HT1080 (cell line): ENCODE data around the gene SV2C. TPM values are rescaled to one million over a fixed set of nuclear protein-coding genes. Genes with fewer than 3 reads are reported as not detected.
"Not testable (repeated sequence)": the region's sequence is repeated elsewhere in the genome, so short reads cannot be mapped to it uniquely, and the experiment has no call there.

Source experiments
- DNase-seq: peaks from one replicate; pipeline ENCODE4 v3.0.0-alpha.2; 2015; ENCODE audit warnings: low read depth
- total RNA-seq: library from RNA; depleted of rRNA; stranded (reverse); fragments of >200 nt; shearing (Covaris generic); gene quantifications from 2 replicates; pipeline ENCODE4 v1.2.3, GENCODE V29; 2014

SV2C gene
- total RNA-seq, 1 experiment from 2014 or later = not detected

GRCh38 chr5:76199336-76200318 lies 116.4 kb downstream of the SV2C start:
- DNase-seq = no peak

- no peak for DNase-seq
These were observed 119.0 kb downstream of the SV2C start for GRCh38 chr5:76202182-76202581.

GRCh38 chr5:76204191-76204590 lies 121.0 kb downstream of the SV2C start:
- no peak for DNase-seq

GRCh38 chr5:76204713-76205112 lies 121.5 kb downstream of the SV2C start:
- DNase-seq = no peak

GRCh38 chr5:76207120-76207519 lies 123.9 kb downstream of the SV2C start:
- DNase-seq = no peak

GRCh38 chr5:76209297-76209696 lies 126.1 kb downstream of the SV2C start:
- DNase-seq = no peak

- DNase-seq = no peak
These were observed 127.8 kb downstream of the SV2C start for GRCh38 chr5:76210946-76211345.

- no peak for DNase-seq
These were observed 130.7 kb downstream of the SV2C start for GRCh38 chr5:76213858-76214257.

- DNase-seq = no peak
These were observed 133.6 kb downstream of the SV2C start for GRCh38 chr5:76216748-76217147.

GRCh38 chr5:76219636-76220035 lies 136.5 kb downstream of the SV2C start:
- DNase-seq = no peak

- no peak for DNase-seq
These were observed 138.1 kb downstream of the SV2C start for GRCh38 chr5:76221311-76221710.

GRCh38 chr5:76222318-76222717 lies 139.1 kb downstream of the SV2C start:
- no peak for DNase-seq

- no peak for DNase-seq
These were observed 140.5 kb downstream of the SV2C start for GRCh38 chr5:76223696-76224095.

- DNase-seq = no peak
These were observed 141.7 kb downstream of the SV2C start for GRCh38 chr5:76224898-76225297.

- no peak for DNase-seq
These were observed 142.2 kb downstream of the SV2C start for GRCh38 chr5:76225336-76225735.

GRCh38 chr5:76229900-76230299 lies 146.7 kb downstream of the SV2C start:
- no peak for DNase-seq

GRCh38 chr5:76230711-76231285 lies 147.6 kb downstream of the SV2C start:
- DNase-seq = no peak

GRCh38 chr5:76234665-76235064 lies 151.5 kb downstream of the SV2C start:
- DNase-seq = no peak

- DNase-seq = no peak
These were observed 153.5 kb downstream of the SV2C start for GRCh38 chr5:76236684-76237083.

GRCh38 chr5:76240336-76240735 lies 157.2 kb downstream of the SV2C start:
- no peak for DNase-seq

GRCh38 chr5:76242155-76242554 lies 159.0 kb downstream of the SV2C start:
- DNase-seq = not testable (repeated sequence)

GRCh38 chr5:76245590-76245989 lies 162.4 kb downstream of the SV2C start:
- no peak for DNase-seq

GRCh38 chr5:76249621-76250020 lies 166.4 kb downstream of the SV2C start:
- DNase-seq = no peak
